HEK293 (cell line): Measurements from ENCODE around the gene ZNF654.

Experiments
- SETDB1 ChIP-seq: IDR thresholded peaks from one replicate; pipeline ENCODE4 v1.6.1; 2017; ENCODE audit warnings: mild to moderate bottlenecking, low read length, moderate library complexity, mixed read lengths; ENCODE audit not compliant: insufficient read length
- YY2 ChIP-seq: fragments of 450-650 bp; formaldehyde crosslinking; IDR thresholded peaks from 2 replicates; pipeline ENCODE4 v1.5.1; 2016; ENCODE audit warnings: missing biosample characterization, missing genetic modification characterization
- ZBTB21 ChIP-seq: fragments of 450-650 bp; formaldehyde crosslinking; IDR thresholded peaks from 2 replicates; pipeline ENCODE4 v1.5.1; 2017; ENCODE audit warnings: missing biosample characterization, missing genetic modification characterization
- ZBTB7A ChIP-seq: fragments of 450-650 bp; formaldehyde crosslinking; IDR thresholded peaks from 2 replicates; pipeline ENCODE4 v1.5.1; 2016; ENCODE audit warnings: low read depth, missing biosample characterization, missing genetic modification characterization
- ZFP37 ChIP-seq: fragments of 450-650 bp; formaldehyde crosslinking; IDR thresholded peaks from 2 replicates; pipeline ENCODE4 v1.5.1; 2016; ENCODE audit warnings: missing biosample characterization, missing genetic modification characterization
- ZNF138 ChIP-seq: fragments of 450-650 bp; formaldehyde crosslinking; IDR thresholded peaks from 2 replicates; pipeline ENCODE4 v1.5.1; 2016; ENCODE audit warnings: missing biosample characterization, missing genetic modification characterization, borderline replicate concordance
- ZNF174 ChIP-seq: fragments of 450-650 bp; formaldehyde crosslinking; IDR thresholded peaks from 2 replicates; pipeline ENCODE4 v1.5.0; 2017; ENCODE audit warnings: missing biosample characterization, mild to moderate bottlenecking, missing genetic modification characterization
- ZNF214 ChIP-seq: fragments of 450-650 bp; formaldehyde crosslinking; IDR thresholded peaks from 2 replicates; pipeline ENCODE4 v1.5.1; 2017; ENCODE audit warnings: missing biosample characterization, mild to moderate bottlenecking, missing genetic modification characterization, borderline replicate concordance
- ZNF324 ChIP-seq: fragments of 450-650 bp; formaldehyde crosslinking; IDR thresholded peaks from 2 replicates; pipeline ENCODE4 v1.5.1; 2016; ENCODE audit warnings: missing biosample characterization, missing genetic modification characterization
- ZNF335 ChIP-seq: fragments of 450-650 bp; formaldehyde crosslinking; conservative IDR thresholded peaks from 2 replicates; pipeline ENCODE4 v1.5.1; 2016; ENCODE audit warnings: missing biosample characterization, missing genetic modification characterization
- ZNF354C ChIP-seq: fragments of 450-650 bp; formaldehyde crosslinking; IDR thresholded peaks from 2 replicates; pipeline ENCODE4 v1.5.1; 2016; ENCODE audit warnings: missing biosample characterization, missing genetic modification characterization, low read depth, borderline replicate concordance
- ZNF501 ChIP-seq: fragments of 450-650 bp; formaldehyde crosslinking; IDR thresholded peaks from 2 replicates; pipeline ENCODE4 v1.5.1; 2016; ENCODE audit warnings: missing biosample characterization, missing genetic modification characterization
- ZNF530 ChIP-seq: fragments of 450-650 bp; formaldehyde crosslinking; IDR thresholded peaks from 2 replicates; pipeline ENCODE4 v1.5.1; 2016; ENCODE audit warnings: low read depth, missing biosample characterization, missing genetic modification characterization
- ZNF585B ChIP-seq: fragments of 450-650 bp; formaldehyde crosslinking; IDR thresholded peaks from 2 replicates; pipeline ENCODE4 v1.5.1; 2016; ENCODE audit warnings: missing biosample characterization, missing genetic modification characterization
- ZNF621 ChIP-seq: fragments of 450-650 bp; formaldehyde crosslinking; IDR thresholded peaks from 2 replicates; pipeline ENCODE4 v1.5.1; 2017; ENCODE audit warnings: missing biosample characterization, missing genetic modification characterization
- ZNF670 ChIP-seq: fragments of 450-650 bp; formaldehyde crosslinking; IDR thresholded peaks from 2 replicates; pipeline ENCODE4 v1.5.1; 2016; ENCODE audit warnings: missing biosample characterization, missing genetic modification characterization, low read depth
- ZXDB ChIP-seq: fragments of 450-650 bp; formaldehyde crosslinking; IDR thresholded peaks from 2 replicates; pipeline ENCODE4 v1.5.1; 2016; ENCODE audit warnings: missing biosample characterization, missing genetic modification characterization
- TF ChIP-seq, protein P1 (sequence below): fragments of 450-650 bp; formaldehyde crosslinking; IDR thresholded peaks from 2 replicates; pipeline ENCODE4 v1.5.1; 2016; ENCODE audit warnings: missing biosample characterization, missing genetic modification characterization
- TF ChIP-seq, protein P2 (sequence below): fragments of 450-650 bp; formaldehyde crosslinking; IDR thresholded peaks from 2 replicates; pipeline ENCODE4 v1.5.1; 2017; ENCODE audit warnings: missing biosample characterization, missing genetic modification characterization
- TF ChIP-seq, protein P3 (sequence below): fragments of 450-650 bp; formaldehyde crosslinking; conservative IDR thresholded peaks from 2 replicates; pipeline ENCODE4 v1.5.1; 2016; ENCODE audit warnings: low read depth, missing biosample characterization, missing genetic modification characterization
- TF ChIP-seq, protein P4 (sequence below): fragments of 450-650 bp; formaldehyde crosslinking; IDR thresholded peaks from 2 replicates; pipeline ENCODE4 v1.5.1; 2016; ENCODE audit warnings: missing biosample characterization, missing genetic modification characterization
- TF ChIP-seq, protein P5 (sequence below): fragments of 450-650 bp; formaldehyde crosslinking; IDR thresholded peaks from 2 replicates; pipeline ENCODE4 v1.5.1; 2016; ENCODE audit warnings: missing biosample characterization, missing genetic modification characterization
- TF ChIP-seq, protein P6 (sequence below): fragments of 450-650 bp; formaldehyde crosslinking; IDR thresholded peaks from 2 replicates; pipeline ENCODE4 v1.5.1; 2017; ENCODE audit warnings: missing biosample characterization, missing genetic modification characterization
- TF ChIP-seq, protein P7 (sequence below): fragments of 450-650 bp; formaldehyde crosslinking; IDR thresholded peaks from 2 replicates; pipeline ENCODE4 v1.5.1; 2017; ENCODE audit warnings: missing biosample characterization, missing genetic modification characterization

Gene ZNF654

DNA sequence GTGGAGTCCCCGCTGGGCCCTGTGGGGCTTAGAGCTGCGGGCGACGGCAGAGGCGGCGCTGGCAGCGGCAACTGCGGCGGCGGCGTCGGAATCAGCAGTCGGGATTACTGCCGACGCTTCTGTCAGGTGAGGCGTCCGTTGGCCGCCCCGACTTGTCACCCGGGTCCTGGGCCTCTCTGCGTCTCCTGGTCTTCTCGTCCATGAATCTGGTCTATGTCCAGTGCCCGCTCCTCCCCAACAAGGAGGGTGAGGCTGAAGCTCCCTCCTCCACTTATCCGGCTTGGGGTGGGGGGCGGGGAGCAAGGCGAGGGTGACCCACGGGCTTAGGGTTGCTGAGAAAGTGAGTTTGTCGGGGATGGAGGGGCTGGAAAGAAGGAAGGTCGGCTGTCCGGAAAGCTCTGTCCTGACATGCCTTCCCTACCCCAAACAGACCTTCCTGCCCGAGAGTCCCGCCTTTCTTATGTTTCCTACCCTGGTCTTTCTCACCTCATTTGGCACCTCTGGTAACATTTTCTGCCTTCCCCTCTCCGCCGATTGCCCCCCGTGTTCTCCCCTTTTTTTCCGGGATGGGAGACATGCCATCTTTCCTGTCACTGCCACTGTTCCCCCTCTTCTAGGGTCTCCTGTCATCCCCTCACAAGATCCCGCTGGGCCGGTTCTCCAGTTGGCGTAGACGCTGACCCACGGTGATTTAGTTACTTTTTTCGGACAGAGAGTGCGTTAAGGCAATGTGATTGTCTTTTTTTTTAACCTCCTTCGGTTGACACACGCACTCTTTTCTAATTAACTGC is 520 bp downstream of the ZNF654 start (continued):
- TF ChIP-seq, protein P1, sequence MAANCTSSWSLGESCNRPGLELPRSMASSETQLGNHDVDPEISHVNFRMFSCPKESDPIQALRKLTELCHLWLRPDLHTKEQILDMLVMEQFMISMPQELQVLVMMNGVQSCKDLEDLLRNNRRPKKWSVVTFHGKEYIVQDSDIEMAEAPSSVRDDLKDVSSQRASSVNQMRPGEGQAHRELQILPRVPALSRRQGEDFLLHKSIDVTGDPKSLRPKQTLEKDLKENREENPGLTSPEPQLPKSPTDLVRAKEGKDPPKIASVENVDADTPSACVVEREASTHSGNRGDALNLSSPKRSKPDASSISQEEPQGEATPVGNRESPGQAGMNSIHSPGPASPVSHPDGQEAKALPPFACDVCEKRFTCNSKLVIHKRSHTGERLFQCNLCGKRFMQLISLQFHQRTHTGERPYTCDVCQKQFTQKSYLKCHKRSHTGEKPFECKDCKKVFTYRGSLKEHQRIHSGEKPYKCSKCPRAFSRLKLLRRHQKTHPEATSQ (tag by site-specific recombination): no peak
- TF ChIP-seq, protein P2, sequence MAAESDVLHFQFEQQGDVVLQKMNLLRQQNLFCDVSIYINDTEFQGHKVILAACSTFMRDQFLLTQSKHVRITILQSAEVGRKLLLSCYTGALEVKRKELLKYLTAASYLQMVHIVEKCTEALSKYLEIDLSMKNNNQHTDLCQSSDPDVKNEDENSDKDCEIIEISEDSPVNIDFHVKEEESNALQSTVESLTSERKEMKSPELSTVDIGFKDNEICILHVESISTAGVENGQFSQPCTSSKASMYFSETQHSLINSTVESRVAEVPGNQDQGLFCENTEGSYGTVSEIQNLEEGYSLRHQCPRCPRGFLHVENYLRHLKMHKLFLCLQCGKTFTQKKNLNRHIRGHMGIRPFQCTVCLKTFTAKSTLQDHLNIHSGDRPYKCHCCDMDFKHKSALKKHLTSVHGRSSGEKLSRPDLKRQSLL: no peak
- TF ChIP-seq ZNF354C (tag by site-specific recombination) (no peak), ZNF138 (tag by site-specific recombination) (no peak), ZBTB7A (tag by site-specific recombination) (no peak), ZBTB21 (no peak), ZNF174 (tag by site-specific recombination) (no peak), ZNF530 (no peak), ZNF335 (tag by site-specific recombination) (peak; percentile 83), ZNF214 (no peak), ZNF585B (tag by site-specific recombination) (no peak), ZNF670 (no peak), ZNF621 (tag by site-specific recombination) (no peak), SETDB1 (no peak), YY2 (tag by site-specific recombination) (no peak), ZFP37 (no peak), ZNF324 (no peak), ZXDB (peak; percentile 54; the same call in 1 of the 2 replicates), ZNF501 (tag by site-specific recombination) (0 out of 2 replicates have a peak, but pooled peaks have one; percentile 57)
- TF ChIP-seq, protein P3, sequence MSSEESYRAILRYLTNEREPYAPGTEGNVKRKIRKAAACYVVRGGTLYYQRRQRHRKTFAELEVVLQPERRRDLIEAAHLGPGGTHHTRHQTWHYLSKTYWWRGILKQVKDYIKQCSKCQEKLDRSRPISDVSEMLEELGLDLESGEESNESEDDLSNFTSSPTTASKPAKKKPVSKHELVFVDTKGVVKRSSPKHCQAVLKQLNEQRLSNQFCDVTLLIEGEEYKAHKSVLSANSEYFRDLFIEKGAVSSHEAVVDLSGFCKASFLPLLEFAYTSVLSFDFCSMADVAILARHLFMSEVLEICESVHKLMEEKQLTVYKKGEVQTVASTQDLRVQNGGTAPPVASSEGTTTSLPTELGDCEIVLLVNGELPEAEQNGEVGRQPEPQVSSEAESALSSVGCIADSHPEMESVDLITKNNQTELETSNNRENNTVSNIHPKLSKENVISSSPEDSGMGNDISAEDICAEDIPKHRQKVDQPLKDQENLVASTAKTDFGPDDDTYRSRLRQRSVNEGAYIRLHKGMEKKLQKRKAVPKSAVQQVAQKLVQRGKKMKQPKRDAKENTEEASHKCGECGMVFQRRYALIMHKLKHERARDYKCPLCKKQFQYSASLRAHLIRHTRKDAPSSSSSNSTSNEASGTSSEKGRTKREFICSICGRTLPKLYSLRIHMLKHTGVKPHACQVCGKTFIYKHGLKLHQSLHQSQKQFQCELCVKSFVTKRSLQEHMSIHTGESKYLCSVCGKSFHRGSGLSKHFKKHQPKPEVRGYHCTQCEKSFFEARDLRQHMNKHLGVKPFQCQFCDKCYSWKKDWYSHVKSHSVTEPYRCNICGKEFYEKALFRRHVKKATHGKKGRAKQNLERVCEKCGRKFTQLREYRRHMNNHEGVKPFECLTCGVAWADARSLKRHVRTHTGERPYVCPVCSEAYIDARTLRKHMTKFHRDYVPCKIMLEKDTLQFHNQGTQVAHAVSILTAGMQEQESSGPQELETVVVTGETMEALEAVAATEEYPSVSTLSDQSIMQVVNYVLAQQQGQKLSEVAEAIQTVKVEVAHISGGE: no peak
- TF ChIP-seq, protein P4, sequence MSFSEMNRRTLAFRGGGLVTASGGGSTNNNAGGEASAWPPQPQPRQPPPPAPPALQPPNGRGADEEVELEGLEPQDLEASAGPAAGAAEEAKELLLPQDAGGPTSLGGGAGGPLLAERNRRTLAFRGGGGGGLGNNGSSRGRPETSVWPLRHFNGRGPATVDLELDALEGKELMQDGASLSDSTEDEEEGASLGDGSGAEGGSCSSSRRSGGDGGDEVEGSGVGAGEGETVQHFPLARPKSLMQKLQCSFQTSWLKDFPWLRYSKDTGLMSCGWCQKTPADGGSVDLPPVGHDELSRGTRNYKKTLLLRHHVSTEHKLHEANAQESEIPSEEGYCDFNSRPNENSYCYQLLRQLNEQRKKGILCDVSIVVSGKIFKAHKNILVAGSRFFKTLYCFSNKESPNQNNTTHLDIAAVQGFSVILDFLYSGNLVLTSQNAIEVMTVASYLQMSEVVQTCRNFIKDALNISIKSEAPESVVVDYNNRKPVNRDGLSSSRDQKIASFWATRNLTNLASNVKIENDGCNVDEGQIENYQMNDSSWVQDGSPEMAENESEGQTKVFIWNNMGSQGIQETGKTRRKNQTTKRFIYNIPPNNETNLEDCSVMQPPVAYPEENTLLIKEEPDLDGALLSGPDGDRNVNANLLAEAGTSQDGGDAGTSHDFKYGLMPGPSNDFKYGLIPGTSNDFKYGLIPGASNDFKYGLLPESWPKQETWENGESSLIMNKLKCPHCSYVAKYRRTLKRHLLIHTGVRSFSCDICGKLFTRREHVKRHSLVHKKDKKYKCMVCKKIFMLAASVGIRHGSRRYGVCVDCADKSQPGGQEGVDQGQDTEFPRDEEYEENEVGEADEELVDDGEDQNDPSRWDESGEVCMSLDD (tag by site-specific recombination): peak; percentile 26; the same call in 1 of the 2 replicates
- TF ChIP-seq, protein P5, sequence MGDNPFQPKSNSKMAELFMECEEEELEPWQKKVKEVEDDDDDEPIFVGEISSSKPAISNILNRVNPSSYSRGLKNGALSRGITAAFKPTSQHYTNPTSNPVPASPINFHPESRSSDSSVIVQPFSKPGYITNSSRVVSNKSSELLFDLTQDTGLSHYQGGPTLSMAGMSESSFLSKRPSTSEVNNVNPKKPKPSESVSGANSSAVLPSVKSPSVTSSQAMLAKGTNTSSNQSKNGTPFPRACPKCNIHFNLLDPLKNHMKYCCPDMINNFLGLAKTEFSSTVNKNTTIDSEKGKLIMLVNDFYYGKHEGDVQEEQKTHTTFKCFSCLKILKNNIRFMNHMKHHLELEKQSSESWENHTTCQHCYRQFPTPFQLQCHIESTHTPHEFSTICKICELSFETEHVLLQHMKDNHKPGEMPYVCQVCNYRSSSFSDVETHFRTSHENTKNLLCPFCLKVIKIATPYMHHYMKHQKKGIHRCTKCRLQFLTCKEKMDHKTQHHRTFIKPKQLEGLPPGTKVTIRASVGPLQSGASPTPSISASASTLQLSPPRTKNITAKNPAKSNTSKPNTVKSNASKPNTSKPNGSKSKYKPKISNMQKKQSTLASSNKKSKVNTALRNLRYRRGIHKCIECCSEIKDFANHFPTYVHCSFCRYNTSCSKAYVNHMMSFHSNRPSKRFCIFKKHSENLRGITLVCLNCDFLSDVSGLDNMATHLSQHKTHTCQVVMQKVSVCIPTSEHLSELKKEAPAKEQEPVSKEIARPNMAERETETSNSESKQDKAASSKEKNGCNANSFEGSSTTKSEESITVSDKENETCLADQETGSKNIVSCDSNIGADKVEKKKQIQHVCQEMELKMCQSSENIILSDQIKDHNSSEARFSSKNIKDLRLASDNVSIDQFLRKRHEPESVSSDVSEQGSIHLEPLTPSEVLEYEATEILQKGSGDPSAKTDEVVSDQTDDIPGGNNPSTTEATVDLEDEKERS (tag by site-specific recombination): no peak
- TF ChIP-seq, protein P6, sequence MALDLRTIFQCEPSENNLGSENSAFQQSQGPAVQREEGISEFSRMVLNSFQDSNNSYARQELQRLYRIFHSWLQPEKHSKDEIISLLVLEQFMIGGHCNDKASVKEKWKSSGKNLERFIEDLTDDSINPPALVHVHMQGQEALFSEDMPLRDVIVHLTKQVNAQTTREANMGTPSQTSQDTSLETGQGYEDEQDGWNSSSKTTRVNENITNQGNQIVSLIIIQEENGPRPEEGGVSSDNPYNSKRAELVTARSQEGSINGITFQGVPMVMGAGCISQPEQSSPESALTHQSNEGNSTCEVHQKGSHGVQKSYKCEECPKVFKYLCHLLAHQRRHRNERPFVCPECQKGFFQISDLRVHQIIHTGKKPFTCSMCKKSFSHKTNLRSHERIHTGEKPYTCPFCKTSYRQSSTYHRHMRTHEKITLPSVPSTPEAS: no peak
- TF ChIP-seq, protein P7, sequence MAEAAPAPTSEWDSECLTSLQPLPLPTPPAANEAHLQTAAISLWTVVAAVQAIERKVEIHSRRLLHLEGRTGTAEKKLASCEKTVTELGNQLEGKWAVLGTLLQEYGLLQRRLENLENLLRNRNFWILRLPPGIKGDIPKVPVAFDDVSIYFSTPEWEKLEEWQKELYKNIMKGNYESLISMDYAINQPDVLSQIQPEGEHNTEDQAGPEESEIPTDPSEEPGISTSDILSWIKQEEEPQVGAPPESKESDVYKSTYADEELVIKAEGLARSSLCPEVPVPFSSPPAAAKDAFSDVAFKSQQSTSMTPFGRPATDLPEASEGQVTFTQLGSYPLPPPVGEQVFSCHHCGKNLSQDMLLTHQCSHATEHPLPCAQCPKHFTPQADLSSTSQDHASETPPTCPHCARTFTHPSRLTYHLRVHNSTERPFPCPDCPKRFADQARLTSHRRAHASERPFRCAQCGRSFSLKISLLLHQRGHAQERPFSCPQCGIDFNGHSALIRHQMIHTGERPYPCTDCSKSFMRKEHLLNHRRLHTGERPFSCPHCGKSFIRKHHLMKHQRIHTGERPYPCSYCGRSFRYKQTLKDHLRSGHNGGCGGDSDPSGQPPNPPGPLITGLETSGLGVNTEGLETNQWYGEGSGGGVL (tag by site-specific recombination): 0 out of 2 replicates have a peak, but pooled peaks have one; percentile 42
